HFF-Myc (cell line): ENCODE measurements around the gene KCNK10.

Experiments
- DNase-seq: peaks from one replicate; pipeline ENCODE4 v3.0.0-alpha.2; 2011; ENCODE audit warnings: low read depth; ENCODE audit errors: extremely low read depth
- H3K4me3 ChIP-seq: replicated peaks from 2 replicates; pipeline ENCODE4 v1.5.1; 2011; ENCODE audit warnings: low read depth, mild to moderate bottlenecking, control low read depth, low read length
- TF ChIP-seq, protein P1 (sequence below): IDR thresholded peaks from 2 replicates; pipeline ENCODE4 v1.5.1; 2012; ENCODE audit warnings: mild to moderate bottlenecking, low read depth, low read length, control low read depth; ENCODE audit errors: missing control alignments

KCNK10 gene

DNA sequence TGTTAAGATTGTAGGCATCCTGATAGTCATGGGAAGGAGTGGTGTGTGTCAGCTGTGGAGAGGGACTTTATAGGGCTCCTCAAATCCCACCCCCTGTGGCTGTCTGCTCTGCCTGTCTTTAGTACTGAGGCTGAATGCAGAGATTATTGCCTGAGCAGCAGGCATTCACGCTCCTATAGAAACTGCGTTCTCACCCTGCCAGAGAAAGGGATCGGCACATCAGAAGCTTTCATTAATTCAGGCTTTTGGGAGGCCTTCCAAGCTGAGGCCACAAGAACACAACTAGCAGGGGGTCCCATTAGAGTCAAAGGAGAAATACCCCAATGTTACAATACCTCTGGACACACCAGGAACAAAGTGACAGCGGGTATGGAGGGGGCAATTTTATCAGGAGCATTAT is 12.6 kb downstream of the KCNK10 start:
- TF ChIP-seq, protein P1, sequence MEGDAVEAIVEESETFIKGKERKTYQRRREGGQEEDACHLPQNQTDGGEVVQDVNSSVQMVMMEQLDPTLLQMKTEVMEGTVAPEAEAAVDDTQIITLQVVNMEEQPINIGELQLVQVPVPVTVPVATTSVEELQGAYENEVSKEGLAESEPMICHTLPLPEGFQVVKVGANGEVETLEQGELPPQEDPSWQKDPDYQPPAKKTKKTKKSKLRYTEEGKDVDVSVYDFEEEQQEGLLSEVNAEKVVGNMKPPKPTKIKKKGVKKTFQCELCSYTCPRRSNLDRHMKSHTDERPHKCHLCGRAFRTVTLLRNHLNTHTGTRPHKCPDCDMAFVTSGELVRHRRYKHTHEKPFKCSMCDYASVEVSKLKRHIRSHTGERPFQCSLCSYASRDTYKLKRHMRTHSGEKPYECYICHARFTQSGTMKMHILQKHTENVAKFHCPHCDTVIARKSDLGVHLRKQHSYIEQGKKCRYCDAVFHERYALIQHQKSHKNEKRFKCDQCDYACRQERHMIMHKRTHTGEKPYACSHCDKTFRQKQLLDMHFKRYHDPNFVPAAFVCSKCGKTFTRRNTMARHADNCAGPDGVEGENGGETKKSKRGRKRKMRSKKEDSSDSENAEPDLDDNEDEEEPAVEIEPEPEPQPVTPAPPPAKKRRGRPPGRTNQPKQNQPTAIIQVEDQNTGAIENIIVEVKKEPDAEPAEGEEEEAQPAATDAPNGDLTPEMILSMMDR, result no peak
- no peak overlapping the region for H3K4me3 ChIP-seq
- DNase-seq, result no peak

DNA sequence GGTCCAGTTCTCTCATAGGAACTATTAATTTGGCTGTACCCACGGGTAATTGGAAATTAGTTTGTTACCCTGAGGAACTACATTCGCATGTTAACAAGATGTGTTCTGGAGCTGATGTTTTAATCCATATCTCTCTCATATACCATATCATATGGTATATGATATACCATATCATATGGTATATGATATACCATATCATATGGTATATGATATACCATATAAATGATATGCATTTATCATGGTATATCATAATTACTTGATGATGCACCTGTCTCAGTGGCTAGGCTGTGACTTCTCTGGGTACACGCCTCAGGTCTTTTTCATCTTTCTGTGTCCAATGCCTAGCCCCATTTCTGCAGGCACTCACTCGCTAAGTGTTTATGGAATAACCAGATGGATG is 13.0 kb downstream of the KCNK10 start:
- DNase-seq, result no peak
- TF ChIP-seq, protein P1, result no peak
- no peak overlapping the region for H3K4me3 ChIP-seq

DNA sequence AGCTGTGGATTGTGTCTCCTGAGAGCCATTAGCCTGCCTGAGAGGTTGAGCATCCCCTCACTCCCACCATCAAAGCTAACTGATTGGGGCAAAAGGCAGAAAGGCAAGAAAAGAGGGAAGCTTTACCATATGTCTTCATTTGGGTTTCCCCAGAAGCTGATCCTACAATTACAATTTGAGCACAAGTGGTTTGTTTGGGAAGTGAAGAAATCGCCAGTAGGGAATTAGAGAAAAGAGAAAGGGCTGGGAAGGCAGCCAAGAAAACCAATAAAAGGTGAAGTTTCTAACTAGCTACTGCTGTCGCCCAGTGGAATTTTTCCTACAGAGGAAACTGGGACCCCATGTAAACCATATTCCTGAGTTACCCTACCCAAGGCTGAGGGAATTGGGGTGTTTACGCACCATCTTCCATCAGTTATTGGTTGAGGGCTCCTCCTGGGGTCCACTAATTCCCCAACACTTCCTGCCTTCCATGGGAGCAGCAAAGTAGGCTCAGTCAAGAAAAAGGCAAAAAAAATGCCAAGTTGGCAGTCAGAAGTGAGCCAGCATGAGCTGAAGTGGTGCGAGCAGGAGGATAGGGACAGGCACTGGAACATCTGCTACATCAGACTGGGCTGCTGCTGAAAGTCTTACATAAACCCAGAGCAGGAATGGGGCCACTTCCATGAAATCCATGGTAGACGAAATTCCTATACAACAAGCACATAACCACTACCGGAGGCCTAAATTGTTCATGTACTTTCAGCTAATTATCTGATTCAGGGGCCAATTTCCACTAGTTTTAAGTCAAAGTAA is 17.3 kb downstream of the KCNK10 start:
- TF ChIP-seq, protein P1, result no peak
- DNase-seq, result no peak
- H3K4me3 ChIP-seq, result no peak overlapping the region

DNA sequence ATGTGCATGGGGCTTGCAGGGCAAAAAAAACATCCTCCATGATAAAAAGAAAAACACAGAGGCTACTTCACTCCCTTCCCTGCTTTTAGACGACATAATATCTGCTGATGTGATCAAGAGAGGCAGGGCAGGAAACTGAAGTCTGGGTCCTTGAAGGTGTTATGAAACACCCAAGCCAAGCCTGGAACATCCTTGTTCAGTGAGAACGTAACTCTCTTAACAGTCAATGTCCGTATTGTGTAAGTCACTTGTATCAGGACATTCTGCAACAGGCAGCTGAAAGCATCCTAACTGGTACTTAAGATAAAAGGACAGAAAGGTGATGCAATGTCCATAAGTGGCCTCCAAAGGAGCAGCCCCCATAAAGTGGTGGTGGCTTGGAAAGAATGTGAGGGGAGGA is 20.0 kb downstream of the KCNK10 start:
- no peak overlapping the region for H3K4me3 ChIP-seq
- TF ChIP-seq, protein P1, result no peak
- DNase-seq, result no peak

DNA sequence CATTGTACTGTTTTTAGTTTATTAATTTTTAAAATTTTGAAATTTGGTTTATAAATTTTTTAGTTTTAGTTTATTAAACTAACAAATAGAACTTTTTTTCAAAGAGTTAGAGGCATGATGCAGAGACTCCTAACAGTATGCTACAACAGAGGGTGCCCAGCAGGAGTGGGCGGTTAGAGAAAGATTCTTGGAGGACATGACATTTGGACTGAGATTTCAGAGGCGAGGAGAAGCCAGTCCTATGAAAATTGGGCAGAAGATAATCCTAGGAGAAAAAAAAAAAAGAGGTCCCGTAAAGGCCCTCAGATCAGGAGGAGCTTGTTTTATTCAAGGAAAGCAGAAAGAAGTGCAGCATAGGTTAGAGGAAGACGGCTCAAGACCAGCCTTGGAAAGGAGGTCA is 21.7 kb downstream of the KCNK10 start:
- H3K4me3 ChIP-seq, result no peak overlapping the region
- TF ChIP-seq, protein P1, result no peak
- DNase-seq, result no peak

DNA sequence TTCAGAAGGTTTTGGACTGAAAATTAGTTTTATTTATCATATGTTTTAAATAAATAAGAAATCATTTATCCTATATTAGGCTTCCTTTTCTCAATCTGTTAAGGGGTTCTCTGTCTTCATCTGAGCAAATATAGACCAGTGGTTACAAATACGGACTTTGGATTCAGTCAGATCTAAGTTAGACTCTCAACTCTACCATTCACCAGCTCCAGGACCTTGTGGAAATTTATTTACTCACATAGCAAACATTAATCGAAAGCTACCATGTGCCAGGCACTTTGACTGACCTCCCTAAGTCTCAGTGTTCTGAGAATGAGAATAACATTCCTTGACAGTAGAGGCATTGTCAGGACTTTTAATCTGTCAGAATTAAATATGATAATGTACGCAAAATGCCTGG is 22.3 kb downstream of the KCNK10 start:
- TF ChIP-seq, protein P1, result no peak
- DNase-seq, result no peak
- H3K4me3 ChIP-seq, result no peak overlapping the region

DNA sequence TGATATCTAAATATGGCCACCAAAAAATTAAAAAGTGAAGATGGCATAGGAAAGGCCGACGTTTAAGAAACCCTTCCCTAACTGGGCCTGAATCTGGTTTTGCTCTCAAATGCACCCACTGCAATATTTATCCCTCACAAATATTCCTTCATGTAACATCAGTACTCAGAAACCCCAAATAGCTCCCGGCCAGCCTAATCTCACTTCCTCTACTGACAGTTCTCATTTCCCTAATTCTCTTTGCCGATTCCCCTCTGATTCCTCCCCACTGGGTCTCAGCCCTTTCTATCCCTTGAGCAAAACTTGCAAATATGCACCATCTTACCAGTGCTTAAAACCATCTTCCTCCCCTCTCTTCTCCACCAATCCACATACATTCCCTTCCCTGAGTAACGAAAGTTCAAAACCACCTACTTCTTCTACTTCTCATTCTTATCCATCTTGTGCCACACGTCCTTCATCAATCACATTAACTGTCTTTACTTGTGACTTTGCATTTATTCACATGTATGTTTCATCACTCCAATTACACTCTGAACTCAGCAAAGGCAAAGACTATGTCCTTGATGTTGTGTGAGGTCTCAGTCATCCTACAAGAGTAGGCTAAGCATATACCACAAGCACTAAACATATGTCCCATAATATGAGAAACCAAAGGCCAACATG is 23.1 kb downstream of the KCNK10 start:
- no peak for DNase-seq
- no peak overlapping the region for H3K4me3 ChIP-seq
- TF ChIP-seq, protein P1, result no peak
